ENCODE measurements around the gene RXRA. TPM values are rescaled to one million over a fixed set of nuclear protein-coding genes. Genes with fewer than 3 reads are reported as not detected.

Gene RXRA
- total and polyA plus RNA-seq, 10 donors = 10.9 to 116 (median 81.0) TPM

GRCh38 chr9:134458207-134459108 lies 132.2 kb downstream of the RXRA start:
- no peaks in the 10 kb centered on the region for H3K36me3 ChIP-seq
- peaks cover 0 to 16% (median 0%) of the 10 kb centered on the region in 7 donors for H3K27me3 ChIP-seq (replicated peaks in 1 of 7)
- peaks cover 11 to 51% (median 30%) of the 10 kb centered on the region in 6 donors for H3K4me1 ChIP-seq
- peak overlapping the region in 4 of 8 donors; percentile 4 to 91 (median 12) for H3K27ac ChIP-seq
- no peak overlapping the region for H3K4me3 ChIP-seq
- 83 to 88% (median 84%) methylated on average over 11 to 20 of the region's 20 CpGs for WGBS, 5 donors
- no peak for DNase-seq
- H3K9me3 ChIP-seq = peaks cover 0 to 9% (median 3%) of the 10 kb centered on the region in 8 donors
- TF ChIP-seq POLR2A (IDR thresholded peaks at IDR 0.05) = no peak
- TF ChIP-seq CTCF (IDR thresholded peaks at IDR 0.05 in 8 of 11, conservative IDR thresholded peaks at IDR 0.05 in 3 of 11) = no peak
- TF ChIP-seq POLR2AphosphoS5 (IDR thresholded peaks at IDR 0.05) = no peak
- intact Hi-C loops (cut with DNase I; ENCODE audit: low total_unique reads) = loop anchor here (10.0 kb wide), 1 partner anchor 186 kb away; the partner anchor contains the start of gene COL5A1

DNA sequence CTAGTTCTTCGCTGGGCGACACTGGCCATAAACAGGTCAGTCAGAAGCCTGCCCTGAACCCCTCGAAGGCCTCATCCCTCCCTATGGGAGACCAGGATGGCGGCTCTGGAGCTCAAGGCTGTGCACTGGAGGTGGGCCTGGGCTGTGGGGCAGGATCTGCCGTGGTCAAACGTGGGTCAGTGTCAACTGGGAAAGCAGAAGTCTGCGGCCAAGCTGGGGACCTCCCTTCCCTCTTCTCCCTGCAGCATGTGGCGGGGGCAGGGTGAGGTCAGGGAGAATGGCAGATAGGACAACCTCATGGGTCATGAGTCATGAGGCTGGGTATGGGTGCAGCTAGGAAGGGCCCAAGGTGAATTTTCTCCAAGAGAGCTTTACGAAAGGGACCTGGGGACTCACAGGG lies 132.9 kb downstream of the RXRA start:
- peak; percentile 74 for DNase-seq
- Histone ChIP-seq H3K9me3 (peaks cover 0 to 9% (median 3%) of the 10 kb centered on the region in 8 donors), H3K4me1 (peaks cover 11 to 51% (median 30%) of the 10 kb centered on the region in 6 donors), H3K36me3 (no peaks in the 10 kb centered on the region), H3K27ac (no peak overlapping the region), H3K4me3 (no peak overlapping the region), H3K27me3 (replicated peaks in 1 of 7) (peaks cover 0 to 23% (median 0%) of the 10 kb centered on the region in 7 donors)
- intact Hi-C loops (cut with DNase I; ENCODE audit: low total_unique reads) = loop anchor here (10.0 kb wide), 1 partner anchor 186 kb away; the partner anchor contains the start of gene COL5A1
- WGBS, 5 donors = 59 to 67% (median 61%) methylated on average over 7 to 9 of the region's 9 CpGs
- TF ChIP-seq POLR2AphosphoS5 (IDR thresholded peaks at IDR 0.05) (peak in 2 of 3 donors; percentile 38 to 54), CTCF (IDR thresholded peaks at IDR 0.05 in 8 of 11, conservative IDR thresholded peaks at IDR 0.05 in 3 of 11) (no peak)

- no peaks in the 10 kb centered on the region for H3K36me3 ChIP-seq
- no peak overlapping the region for H3K27ac ChIP-seq
- WGBS, 5 donors = 85 to 96% (median 90%) methylated on average over 8 to 10 of the region's 10 CpGs
- peaks cover 0 to 9% (median 3%) of the 10 kb centered on the region in 8 donors for H3K9me3 ChIP-seq
- DNase-seq = no peak
- H3K4me1 ChIP-seq = peaks cover 11 to 49% (median 30%) of the 10 kb centered on the region in 6 donors
- peaks cover 0 to 25% (median 0%) of the 10 kb centered on the region in 7 donors for H3K27me3 ChIP-seq (replicated peaks in 1 of 7)
- TF ChIP-seq CTCF (IDR thresholded peaks at IDR 0.05 in 8 of 11, conservative IDR thresholded peaks at IDR 0.05 in 3 of 11) = no peak
- no peak for TF ChIP-seq POLR2A (IDR thresholded peaks at IDR 0.05)
- no peak for TF ChIP-seq POLR2AphosphoS5 (IDR thresholded peaks at IDR 0.05)
- intact Hi-C loops (cut with DNase I; ENCODE audit: low total_unique reads) = loop anchor here (10.0 kb wide), 1 partner anchor 185 kb away; the partner anchor contains the start of gene COL5A1
- no peak overlapping the region for H3K4me3 ChIP-seq
Measured at GRCh38 chr9:134459573-134459972, 133.3 kb downstream of the RXRA start.

GRCh38 chr9:134460206-134460605 lies 134.0 kb downstream of the RXRA start:
- H3K27me3 ChIP-seq (replicated peaks in 1 of 7) = peaks cover 0 to 25% (median 0%) of the 10 kb centered on the region in 7 donors
- no peak for TF ChIP-seq POLR2A (IDR thresholded peaks at IDR 0.05)
- TF ChIP-seq CTCF (IDR thresholded peaks at IDR 0.05 in 8 of 11, conservative IDR thresholded peaks at IDR 0.05 in 3 of 11) = no peak
- intact Hi-C loops (cut with DNase I; ENCODE audit: low total_unique reads) = no loop called here
- no peak overlapping the region for H3K27ac ChIP-seq
- WGBS, 5 donors = 86 to 95% (median 92%) methylated on average over 12 of the region's 12 CpGs
- H3K4me1 ChIP-seq = peaks cover 11 to 44% (median 28%) of the 10 kb centered on the region in 6 donors
- no peak for DNase-seq
- H3K4me3 ChIP-seq = no peak overlapping the region
- no peaks in the 10 kb centered on the region for H3K36me3 ChIP-seq
- H3K9me3 ChIP-seq = peaks cover 0 to 9% (median 3%) of the 10 kb centered on the region in 8 donors

Measured in spleen (tissue), 11 donors.